CD14-positive monocyte (primary cell): ENCODE results near the gene SEPHS2. TPM values are rescaled to one million over a fixed set of nuclear protein-coding genes. Genes with fewer than 3 reads are reported as not detected.
"Not testable (repeated sequence)": the region's sequence is repeated elsewhere in the genome, so short reads cannot be mapped to it uniquely, and the experiment has no call there.

Experiments used
- DNase-seq, 3 donors: peaks; one replicate each; pipeline ENCODE4 v3.0.0-alpha.2; 2011 to 2022
- H2AFZ ChIP-seq: 2 replicates; pipeline ENCODE4 v1.6.0; 2012; ENCODE audit warnings: mild to moderate bottlenecking, low read depth, low read length, inconsistent platforms; ENCODE audit not compliant: insufficient read depth, poor library complexity, severe bottlenecking
- H3K27ac ChIP-seq, 2 donors: 1 replicate in 1 of 2; 2 replicates in 1 of 2; pipeline ENCODE4 v1.5.1; 2012 to 2013; ENCODE audit warnings: low read length in 2 of 2, control low read depth in 1 of 2, inconsistent platforms in 1 of 2, low read depth in 1 of 2, mild to moderate bottlenecking in 1 of 2
- H3K27me3 ChIP-seq, 2 donors: one replicate each; pipeline versions ENCODE4 v1.6.0 to v1.6.1; 2011 to 2013; ENCODE audit warnings: low read length in 2 of 2; ENCODE audit not compliant: control insufficient read depth in 2 of 2, insufficient read depth in 2 of 2
- H3K36me3 ChIP-seq, 2 donors: replicated peaks in 1 of 2; 1 replicate in 1 of 2; 2 replicates in 1 of 2; pipeline versions ENCODE4 v1.5.1 to v1.6.1; 2012 to 2013; ENCODE audit warnings: low read length in 2 of 2, control low read depth in 1 of 2, inconsistent platforms in 1 of 2, mild to moderate bottlenecking in 1 of 2; ENCODE audit not compliant: insufficient read depth in 2 of 2, control insufficient read depth in 1 of 2
- H3K4me1 ChIP-seq, 2 donors: 1 replicate in 1 of 2; 2 replicates in 1 of 2; pipeline versions ENCODE4 v1.5.1 to v1.6.1; 2012 to 2013; ENCODE audit warnings: low read length in 2 of 2, control low read depth in 1 of 2, inconsistent platforms in 1 of 2, mild to moderate bottlenecking in 1 of 2, moderate library complexity in 1 of 2; ENCODE audit not compliant: insufficient read depth in 2 of 2, control insufficient read depth in 1 of 2
- H3K4me2 ChIP-seq: replicated peaks from 2 replicates; pipeline ENCODE3; 2012; ENCODE audit warnings: low read length, moderate library complexity, mild to moderate bottlenecking; ENCODE audit not compliant: poor library complexity, severe bottlenecking; ENCODE audit errors: extremely low read depth
- H3K4me3 ChIP-seq, 3 experiments: fragments of 200-600 bp in 1 of 3; sonication (generic) in 1 of 3; replicated peaks in 1 of 3; 1 replicate in 2 of 3; 2 replicates in 1 of 3; pipeline ENCODE4 v1.5.1; 2011 to 2013; ENCODE audit warnings: low read length in 3 of 3, mild to moderate bottlenecking in 3 of 3, control low read depth in 2 of 3, low read depth in 2 of 3, inconsistent platforms in 1 of 3, moderate library complexity in 1 of 3
- H3K79me2 ChIP-seq: 2 replicates; pipeline ENCODE4 v1.6.0; 2012; ENCODE audit warnings: mild to moderate bottlenecking, control low read depth, inconsistent platforms, low read length, moderate library complexity; ENCODE audit not compliant: insufficient read depth
- H3K9ac ChIP-seq: 2 replicates; pipeline ENCODE4 v1.6.0; 2017; ENCODE audit warnings: low read length, mild to moderate bottlenecking; ENCODE audit not compliant: insufficient read depth, poor library complexity, severe bottlenecking
- H3K9me3 ChIP-seq, 2 donors: replicated peaks in 1 of 2; 1 replicate in 1 of 2; 2 replicates in 1 of 2; pipeline versions ENCODE4 v1.5.1 to v1.6.1; 2012 to 2013; ENCODE audit warnings: low read length in 2 of 2, control low read depth in 1 of 2; ENCODE audit not compliant: control insufficient read depth in 1 of 2, insufficient read depth in 1 of 2
- H4K20me1 ChIP-seq: 2 replicates; pipeline ENCODE4 v1.6.0; 2012; ENCODE audit warnings: mild to moderate bottlenecking, low read length, control low read depth, moderate library complexity; ENCODE audit not compliant: insufficient read depth
- H3K27ac Mint-ChIP-seq, 7 donors: one replicate each; pipeline ENCODE4 v1.8.0; 2020; ENCODE audit warnings: mild to moderate bottlenecking in 7 of 7, mixed read lengths in 7 of 7, moderate library complexity in 6 of 7, inconsistent platforms in 2 of 7
- H3K27me3 Mint-ChIP-seq, 3 donors: one replicate each; pipeline ENCODE4 v1.8.0; 2021 to 2022; ENCODE audit warnings: low read depth in 3 of 3, mild to moderate bottlenecking in 3 of 3, mixed read lengths in 3 of 3, moderate library complexity in 3 of 3, inconsistent platforms in 1 of 3
- H3K36me3 Mint-ChIP-seq, 2 donors: one replicate each; pipeline ENCODE4 v1.8.0; 2020; ENCODE audit warnings: mixed read lengths in 2 of 2, inconsistent platforms in 1 of 2, mild to moderate bottlenecking in 1 of 2
- H3K4me1 Mint-ChIP-seq: one replicate; pipeline ENCODE4 v1.8.0; 2020; ENCODE audit warnings: mild to moderate bottlenecking, mixed read lengths
- H3K4me3 Mint-ChIP-seq, 2 donors: one replicate each; pipeline ENCODE4 v1.8.0; 2020; ENCODE audit warnings: mild to moderate bottlenecking in 2 of 2, mixed read lengths in 2 of 2, moderate library complexity in 1 of 2
- H3K9me3 Mint-ChIP-seq, 7 donors: one replicate each; pipeline ENCODE4 v1.8.0; 2020 to 2022; ENCODE audit warnings: mixed read lengths in 7 of 7, mild to moderate bottlenecking in 6 of 7, moderate library complexity in 6 of 7, inconsistent platforms in 2 of 7
- CTCF ChIP-seq: fragments of 200-600 bp; IDR thresholded peaks from one replicate; pipeline ENCODE4 v1.8.0; 2022; ENCODE audit warnings: antibody characterized with exemption, mild to moderate bottlenecking
- WGBS: methylation state at CpG from one replicate; pipeline ENCODE4 v1.1.5; 2013; ENCODE audit warnings: missing lambda C conversion rate; ENCODE audit not compliant: insufficient coverage; 5-methylcytosine and 5-hydroxymethylcytosine counted together
- intact Hi-C, 2 donors: fragments of 100-400 bp; cut with micrococcal nuclease; formaldehyde crosslinking; loops; one replicate each; pipeline versions ENCODE4 v1.15.0 to v1.15.1; 2023
- polyA plus RNA-seq, 3 donors: library from polyadenylated mRNA; depleted of rRNA in 1 of 3; unstranded in 2 of 3; stranded (reverse) in 1 of 3; fragments of 300-500 nt in 2 of 3; fragments of >200 nt in 1 of 3; fragmentation: Illumina TruSeq in 2 of 3; gene quantifications; 1 replicate in 2 of 3; 2 replicates in 1 of 3; pipeline ENCODE4 v1.2.3, GENCODE V29; 2012 to 2021

The SEPHS2 gene
- polyA plus RNA-seq, 3 donors, result 12.8 to 56.4 (median 54.2) TPM

DNA sequence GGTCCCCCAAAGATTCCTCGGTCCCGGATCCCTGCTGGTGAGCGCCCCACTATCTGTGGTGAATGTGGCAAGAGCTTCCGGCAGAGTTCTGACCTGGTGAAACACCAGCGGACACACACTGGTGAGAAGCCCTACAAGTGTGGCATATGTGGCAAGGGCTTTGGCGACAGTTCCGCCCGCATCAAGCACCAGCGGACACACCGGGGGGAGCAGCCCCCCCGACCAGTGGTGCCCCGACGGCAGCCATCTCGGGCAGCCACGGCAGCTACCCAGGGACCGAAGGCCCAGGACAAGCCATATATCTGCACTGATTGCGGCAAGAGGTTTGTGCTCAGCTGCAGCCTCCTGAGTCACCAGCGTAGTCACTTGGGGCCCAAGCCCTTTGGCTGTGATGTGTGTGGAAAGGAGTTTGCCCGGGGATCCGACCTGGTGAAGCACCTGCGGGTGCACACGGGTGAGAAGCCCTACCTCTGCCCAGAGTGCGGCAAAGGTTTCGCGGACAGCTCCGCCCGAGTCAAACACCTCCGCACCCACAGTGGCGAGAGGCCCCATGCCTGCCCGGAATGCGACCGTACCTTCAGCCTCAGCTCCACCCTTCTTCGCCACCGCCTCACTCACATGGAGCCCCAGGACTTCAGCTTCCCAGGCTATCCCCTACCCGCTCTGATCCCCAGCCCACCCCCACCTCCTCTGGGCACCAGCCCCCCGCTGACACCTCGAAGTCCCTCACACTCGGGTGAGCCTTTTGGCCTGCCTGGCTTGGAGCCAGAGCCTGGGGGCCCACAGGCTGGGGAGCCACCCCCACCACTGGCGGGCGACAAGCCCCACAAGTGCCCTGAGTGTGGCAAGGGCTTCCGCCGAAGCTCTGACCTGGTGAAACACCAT is 47.7 kb downstream of the SEPHS2 start:
- H3K4me1 Mint-ChIP-seq, result peaks cover 40% of the 10 kb centered on the region

GRCh38 chr16:30397056-30397455 is 48.6 kb downstream of the SEPHS2 start:
- Histone ChIP-seq H3K4me1 (peaks cover 21 to 31% of the 10 kb centered on the region in 2 donors), H4K20me1 (no peaks in the 10 kb centered on the region), H2AFZ (no peak overlapping the region), H3K36me3 (no peaks in the 10 kb centered on the region), H3K4me3 (no peak overlapping the region), H3K9ac (no peak overlapping the region), H3K4me2 (no peak overlapping the region), H3K79me2 (no peaks in the 10 kb centered on the region), H3K27ac (no peak overlapping the region), H3K27me3 (no peaks in the 10 kb centered on the region), H3K9me3 (no peaks in the 10 kb centered on the region)
- Mint-ChIP-seq H3K4me1 (peaks cover 37% of the 10 kb centered on the region), H3K27ac (no peak overlapping the region), H3K36me3 (peaks cover 5 to 13% of the 10 kb centered on the region in 2 donors), H3K27me3 (peaks cover 7 to 26% (median 11%) of the 10 kb centered on the region in 3 donors), H3K4me3 (no peak overlapping the region), H3K9me3 (no peaks in the 10 kb centered on the region)
- intact Hi-C loops, result no loop called here
- no peak for DNase-seq
- 89% methylated on average over 1 of the region's 4 CpGs for WGBS
- no peak for TF ChIP-seq CTCF

More for the DNA sequence above, 47.7 kb downstream of the SEPHS2 start:
- Histone ChIP-seq H3K36me3 (no peaks in the 10 kb centered on the region), H3K79me2 (no peaks in the 10 kb centered on the region), H3K27ac (no peak overlapping the region), H3K9ac (no peak overlapping the region), H3K4me3 (no peak overlapping the region), H3K27me3 (no peaks in the 10 kb centered on the region), H2AFZ (no peak overlapping the region), H3K4me1 (peaks cover 21 to 34% of the 10 kb centered on the region in 2 donors), H3K4me2 (no peak overlapping the region), H4K20me1 (no peaks in the 10 kb centered on the region), H3K9me3 (no peaks in the 10 kb centered on the region)
- H3K4me3 Mint-ChIP-seq, result no peak overlapping the region
- TF ChIP-seq CTCF, result no peak
- intact Hi-C loops, result no loop called here
- H3K27me3 Mint-ChIP-seq, result peaks cover 5 to 25% (median 14%) of the 10 kb centered on the region in 3 donors
- WGBS, result 95% methylated on average over 39 of the region's 42 CpGs
- peaks cover 5 to 13% of the 10 kb centered on the region in 2 donors for H3K36me3 Mint-ChIP-seq
- no peak overlapping the region for H3K27ac Mint-ChIP-seq
- H3K9me3 Mint-ChIP-seq, result no peaks in the 10 kb centered on the region
- no peak for DNase-seq

DNA sequence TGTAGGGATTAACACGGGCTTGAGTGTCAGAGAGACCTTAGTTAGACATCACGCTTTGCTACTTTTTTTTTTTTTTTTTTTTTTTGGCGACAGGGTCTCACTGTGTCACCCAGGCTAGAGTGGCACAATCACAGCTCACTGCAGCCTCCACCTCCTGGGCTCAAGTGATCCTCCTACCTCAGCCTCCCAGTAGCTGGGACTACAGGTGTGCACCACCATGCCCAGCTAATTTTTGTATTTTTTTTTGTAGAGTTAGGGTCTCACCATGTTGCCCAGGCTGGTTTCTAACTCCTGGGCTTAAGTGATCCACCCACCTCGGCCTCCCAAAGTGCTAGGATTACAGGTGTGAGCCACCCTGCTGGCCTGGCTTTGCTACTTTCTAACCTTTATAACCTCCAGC is 49.0 kb downstream of the SEPHS2 start:
- H3K9me3 Mint-ChIP-seq, H3K27ac ChIP-seq, H2AFZ ChIP-seq, H3K4me3 ChIP-seq, H3K9me3 ChIP-seq, H4K20me1 ChIP-seq, H3K27me3 ChIP-seq, H3K36me3 ChIP-seq, intact Hi-C loops, DNase-seq, H3K79me2 ChIP-seq, H3K27ac Mint-ChIP-seq, H3K9ac ChIP-seq: not testable (repeated sequence)
- peak overlapping the region; percentile 79 for H3K4me2 ChIP-seq
- Mint-ChIP-seq H3K4me1 (peaks cover 36% of the 10 kb centered on the region), H3K4me3 (peak overlapping the region in 1 of 2 donors; percentile 84), H3K27me3 (peaks cover 7 to 28% (median 11%) of the 10 kb centered on the region in 3 donors), H3K36me3 (peaks cover 5 to 13% of the 10 kb centered on the region in 2 donors)
- 100% methylated on average over 1 of the region's 4 CpGs for WGBS
- H3K4me1 ChIP-seq, result peaks cover 21 to 31% of the 10 kb centered on the region in 2 donors
